Lower lobe of right lung (tissue), 2 donors: Measurements from ENCODE around the gene RAD1. TPM values are rescaled to one million over a fixed set of nuclear protein-coding genes. Genes with fewer than 3 reads are reported as not detected.

Experiments
- ATAC-seq, 2 donors: fragments of 200-7000 bp; cut with Tn5 transposase; one replicate each; pipeline ENCODE4 v1.9.1; 2020 to 2022; ENCODE audit warnings: mild to moderate bottlenecking in 2 of 2, moderate library complexity in 2 of 2
- DNase-seq: peaks from one replicate; pipeline ENCODE4 v3.0.0-alpha.2; 2020
- H3K27ac ChIP-seq: fragments of 200-600 bp; one replicate; pipeline ENCODE4 v1.8.0; 2022
- H3K27me3 ChIP-seq: fragments of 200-600 bp; one replicate; pipeline ENCODE4 v1.8.0; 2022; ENCODE audit warnings: low read depth
- H3K36me3 ChIP-seq: fragments of 200-600 bp; one replicate; pipeline ENCODE4 v1.8.0; 2022; ENCODE audit warnings: mild to moderate bottlenecking
- H3K4me1 ChIP-seq: fragments of 200-600 bp; one replicate; pipeline ENCODE4 v1.8.0; 2022
- H3K4me3 ChIP-seq: fragments of 200-600 bp; one replicate; pipeline ENCODE4 v1.8.0; 2022; ENCODE audit warnings: mild to moderate bottlenecking
- H3K9me3 ChIP-seq: fragments of 200-600 bp; one replicate; pipeline ENCODE4 v1.8.0; 2022
- intact Hi-C: fragments of 100-400 bp; cut with DNase I; formaldehyde crosslinking; loops from one replicate; pipeline ENCODE4 v1.11.0; 2022
- total RNA-seq: library from RNA; stranded (reverse); fragmentation: NEBNext Ultra II Directional; extraction: Animal tissue kit (Norgen Biotek cat#: 25700); gene quantifications from one replicate; pipeline ENCODE4 v1.2.1, GENCODE V29; 2021
- TF ChIP-seq, protein P1 (sequence below): fragments of 200-600 bp; IDR thresholded peaks from one replicate; pipeline ENCODE4 v1.8.0; 2022; ENCODE audit warnings: antibody characterized with exemption, mild to moderate bottlenecking
- donor health status: DM: no; HTN: yes; CAD: no; lungs with severe emphysema.

Gene RAD1
- total RNA-seq, 1 donor from 2014 or later, result 25.6 TPM

GRCh38 chr5:34857161-34857560, 58.1 kb downstream of the RAD1 start:
- TF ChIP-seq, protein P1, sequence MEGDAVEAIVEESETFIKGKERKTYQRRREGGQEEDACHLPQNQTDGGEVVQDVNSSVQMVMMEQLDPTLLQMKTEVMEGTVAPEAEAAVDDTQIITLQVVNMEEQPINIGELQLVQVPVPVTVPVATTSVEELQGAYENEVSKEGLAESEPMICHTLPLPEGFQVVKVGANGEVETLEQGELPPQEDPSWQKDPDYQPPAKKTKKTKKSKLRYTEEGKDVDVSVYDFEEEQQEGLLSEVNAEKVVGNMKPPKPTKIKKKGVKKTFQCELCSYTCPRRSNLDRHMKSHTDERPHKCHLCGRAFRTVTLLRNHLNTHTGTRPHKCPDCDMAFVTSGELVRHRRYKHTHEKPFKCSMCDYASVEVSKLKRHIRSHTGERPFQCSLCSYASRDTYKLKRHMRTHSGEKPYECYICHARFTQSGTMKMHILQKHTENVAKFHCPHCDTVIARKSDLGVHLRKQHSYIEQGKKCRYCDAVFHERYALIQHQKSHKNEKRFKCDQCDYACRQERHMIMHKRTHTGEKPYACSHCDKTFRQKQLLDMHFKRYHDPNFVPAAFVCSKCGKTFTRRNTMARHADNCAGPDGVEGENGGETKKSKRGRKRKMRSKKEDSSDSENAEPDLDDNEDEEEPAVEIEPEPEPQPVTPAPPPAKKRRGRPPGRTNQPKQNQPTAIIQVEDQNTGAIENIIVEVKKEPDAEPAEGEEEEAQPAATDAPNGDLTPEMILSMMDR, result no peak
- no peak for ATAC-seq
- H3K27ac ChIP-seq, result no peak overlapping the region

More at GRCh38 chr5:34857161-34857560, 58.1 kb downstream of the RAD1 start:
- Histone ChIP-seq H3K27me3 (no peaks in the 10 kb centered on the region), H3K4me3 (no peak overlapping the region), H3K4me1 (peaks cover 8% of the 10 kb centered on the region), H3K36me3 (no peaks in the 10 kb centered on the region), H3K9me3 (no peaks in the 10 kb centered on the region)
- DNase-seq, result no peak
- intact Hi-C loops, result no loop called here

Other genes starting within 250 kb of the RAD1 start
- gene TTC23L, start 76.3 kb downstream of the RAD1 start, total RNA-seq, result 1.3 TPM
- 17.6 TPM for gene BRIX1, start 207 bp upstream of the RAD1 start, total RNA-seq
- gene DNAJC21, start 14.1 kb upstream of the RAD1 start, total RNA-seq, result 49.4 TPM
- not detected for gene AGXT2, start 132.4 kb upstream of the RAD1 start, total RNA-seq